Fibroblast of the aortic adventitia (primary cell): Measurements from ENCODE around the gene RFC1. TPM values are rescaled to one million over a fixed set of nuclear protein-coding genes. Genes with fewer than 3 reads are reported as not detected.
"Not testable (repeated sequence)": the region's sequence is repeated elsewhere in the genome, so short reads cannot be mapped to it uniquely, and the experiment has no call there.

Experiments used
- DNase-seq: peaks from one replicate; pipeline ENCODE4 v3.0.0-alpha.2; 2010; ENCODE audit warnings: low read depth
- H3K4me3 ChIP-seq: 2 replicates; pipeline ENCODE4 v1.5.1; 2011; ENCODE audit warnings: low read depth, mild to moderate bottlenecking, control low read depth, low read length, moderate library complexity
- CTCF ChIP-seq: IDR thresholded peaks from 2 replicates; pipeline ENCODE4 v1.5.1; 2011; ENCODE audit warnings: mild to moderate bottlenecking, low read length, control low read depth, inconsistent platforms; ENCODE audit not compliant: insufficient read depth
- total RNA-seq: library from RNA; depleted of rRNA; stranded (reverse); fragments of >200 nt; gene quantifications from 2 replicates; pipeline ENCODE4 v1.2.3, GENCODE V29; 2012; ENCODE audit warnings: low replicate concordance

RFC1 gene
- total RNA-seq, 1 donor = 78.5 TPM

DNA sequence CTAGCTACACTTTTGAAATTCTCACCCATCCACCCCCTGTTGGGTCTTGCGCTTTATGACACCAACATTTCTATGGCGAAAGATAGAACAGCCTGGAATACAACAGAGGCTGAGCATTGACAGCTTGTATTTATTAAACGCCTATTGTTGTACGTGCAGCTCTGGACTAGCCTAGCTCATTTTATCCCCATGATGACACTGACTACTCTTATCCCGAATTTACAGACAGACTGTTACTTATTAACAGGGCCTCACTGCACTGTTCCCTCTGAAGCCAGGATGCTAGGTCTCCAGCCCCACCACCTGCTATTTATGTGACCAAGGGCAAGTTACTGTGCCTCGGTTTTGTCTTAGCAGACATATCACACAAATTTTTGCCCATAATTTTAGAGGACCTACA, 1.0 kb upstream of the RFC1 start:
- TF ChIP-seq CTCF = no peak
- no peak overlapping the region for H3K4me3 ChIP-seq
- no peak for DNase-seq

DNA sequence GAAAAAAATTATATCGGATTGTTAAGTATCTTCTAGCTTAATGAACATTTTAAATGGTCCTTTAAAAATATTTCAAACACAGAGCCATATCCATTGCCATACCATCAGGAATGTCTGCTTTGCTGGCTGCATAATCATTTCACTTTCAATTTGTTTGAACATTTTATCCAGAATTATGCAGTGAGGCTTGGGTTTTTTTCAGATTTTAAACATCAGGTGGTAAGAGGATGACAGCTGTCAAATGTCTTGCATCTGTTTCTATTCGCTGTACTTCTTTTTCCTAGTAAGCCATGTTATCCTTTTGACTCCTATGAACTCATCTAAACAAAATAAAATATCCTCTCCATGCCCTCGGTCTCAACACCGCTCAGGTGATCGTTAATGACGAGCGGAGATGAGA, 802 bp downstream of the RFC1 start:
- TF ChIP-seq CTCF = no peak
- H3K4me3 ChIP-seq = peak overlapping the region; percentile 95
- DNase-seq = no peak

GRCh38 chr4:39363773-39364393, 2.3 kb downstream of the RFC1 start:
- DNase-seq = no peak
- no peak overlapping the region for H3K4me3 ChIP-seq
- no peak for TF ChIP-seq CTCF

GRCh38 chr4:39362827-39363226, 3.3 kb downstream of the RFC1 start:
- no peak for DNase-seq
- no peak for TF ChIP-seq CTCF
- H3K4me3 ChIP-seq = no peak overlapping the region

GRCh38 chr4:39360611-39361010, 5.6 kb downstream of the RFC1 start:
- not testable (repeated sequence) for DNase-seq, H3K4me3 ChIP-seq

GRCh38 chr4:39357002-39357401, 9.2 kb downstream of the RFC1 start:
- TF ChIP-seq CTCF = no peak

GRCh38 chr4:39354254-39354552, 12.0 kb downstream of the RFC1 start:
- no peak for TF ChIP-seq CTCF
- peak overlapping the region; percentile 47 for H3K4me3 ChIP-seq
- DNase-seq = no peak

More at GRCh38 chr4:39357002-39357401, 9.2 kb downstream of the RFC1 start:
- no peak for DNase-seq
- no peak overlapping the region for H3K4me3 ChIP-seq
